H1 (cell line): ENCODE data around the gene FLT3. TPM values are rescaled to one million over a fixed set of nuclear protein-coding genes. Genes with fewer than 3 reads are reported as not detected.

Experiments
- EZH2 ChIP-seq: fragments of 200-600 bp; sonication (generic); IDR thresholded peaks from 2 replicates; pipeline ENCODE4 v1.7.1; 2012; ENCODE audit warnings: low read depth, mild to moderate bottlenecking, moderate library complexity, low read length, inconsistent platforms; ENCODE audit not compliant: severe bottlenecking
- POLR2AphosphoS5 ChIP-seq: IDR thresholded peaks from 2 replicates; pipeline ENCODE4 v1.6.1; 2011; ENCODE audit warnings: low read depth, low read length
- polyA plus RNA-seq, 7 experiments: library from polyadenylated mRNA; depleted of rRNA in 3 of 7; stranded (reverse) in 5 of 7; unstranded in 2 of 7; fragments of >200 nt in 5 of 7; fragments of 200-250 nt in 2 of 7; gene quantifications; 1 replicate in 5 of 7; 2 replicates in 1 of 7; 4 replicates in 1 of 7; pipeline versions ENCODE4 v1.2.1 to v1.2.3, GENCODE V29; 2011 to 2013; ENCODE audit warnings: missing spikeins in 2 of 7, mixed read lengths in 2 of 7
- total RNA-seq: library from RNA; stranded (reverse); fragmentation: NEBNext Ultra II Directional; extraction: Animal tissue kit (Norgen Biotek cat#: 25700); gene quantifications from 2 replicates; pipeline ENCODE4 v1.2.1, GENCODE V29; 2021

FLT3 gene
- total and polyA plus RNA-seq, 2 of the 8 experiments (the other 6 are each of a cell fraction or from before 2014, with no cell fraction given) = 0.44 to 0.71 TPM

GRCh38 chr13:27964741-27965323, 135.5 kb downstream of the FLT3 start (continued):
- TF ChIP-seq EZH2 = peak; percentile 84
- TF ChIP-seq POLR2AphosphoS5 = no peak
